Stimulated activated CD8-positive, alpha-beta memory T cell treated with anti-CD3 and anti-CD28 coated beads, Interleukin-12 subunit alpha, Interleukin-12 subunit beta, amount 100 ng/mL, for 24 hours (primary cell): ENCODE results near the gene HOMER1.

Experiments used
- DNase-seq: peaks from one replicate; pipeline ENCODE4 v3.0.0-alpha.2; 2020; ENCODE audit errors: extremely low read depth

The HOMER1 gene

DNA sequence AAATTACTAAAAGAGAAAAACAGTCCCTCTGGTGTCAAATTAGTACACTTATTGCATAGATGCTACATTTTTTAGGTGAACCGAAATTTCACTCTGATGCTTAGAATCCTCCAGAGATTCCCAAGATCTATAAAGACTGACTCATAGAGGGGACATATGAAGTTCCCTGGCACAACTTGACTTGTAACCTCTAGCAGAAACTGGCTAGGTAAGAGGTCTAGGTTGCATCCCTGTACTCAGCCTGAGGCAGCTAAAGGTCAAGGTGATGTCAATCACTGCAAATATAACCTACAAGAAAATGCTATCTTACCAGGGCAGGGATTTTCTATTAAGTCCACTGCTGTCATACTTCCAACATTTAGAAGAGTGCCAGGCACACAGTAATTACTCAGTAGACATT is 24.2 kb downstream of the HOMER1 start:
- DNase-seq = no peak

GRCh38 chr5:79488775-79489174 is 25.2 kb downstream of the HOMER1 start:
- DNase-seq = no peak

- DNase-seq = no peak
Measured at GRCh38 chr5:79488058-79488457, 25.9 kb downstream of the HOMER1 start.

DNA sequence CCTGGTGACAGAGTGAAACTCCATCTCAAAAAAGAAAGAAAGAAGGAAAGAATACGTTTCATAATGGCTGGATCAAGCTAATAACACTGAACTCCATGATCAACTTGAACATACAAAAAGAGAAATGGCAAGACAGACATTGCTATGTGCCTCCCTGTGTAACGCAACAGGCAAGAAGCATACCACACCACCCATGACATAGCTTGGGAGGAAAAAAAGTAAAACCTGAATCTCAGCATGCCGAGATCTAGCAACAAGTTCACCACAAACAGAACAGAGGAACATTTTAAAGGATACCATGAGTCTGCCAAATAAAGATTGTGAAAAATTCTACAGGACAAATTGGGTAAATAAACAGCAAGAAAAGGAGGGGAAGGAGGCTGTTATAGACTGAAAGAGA is 26.7 kb downstream of the HOMER1 start:
- DNase-seq = no peak

DNA sequence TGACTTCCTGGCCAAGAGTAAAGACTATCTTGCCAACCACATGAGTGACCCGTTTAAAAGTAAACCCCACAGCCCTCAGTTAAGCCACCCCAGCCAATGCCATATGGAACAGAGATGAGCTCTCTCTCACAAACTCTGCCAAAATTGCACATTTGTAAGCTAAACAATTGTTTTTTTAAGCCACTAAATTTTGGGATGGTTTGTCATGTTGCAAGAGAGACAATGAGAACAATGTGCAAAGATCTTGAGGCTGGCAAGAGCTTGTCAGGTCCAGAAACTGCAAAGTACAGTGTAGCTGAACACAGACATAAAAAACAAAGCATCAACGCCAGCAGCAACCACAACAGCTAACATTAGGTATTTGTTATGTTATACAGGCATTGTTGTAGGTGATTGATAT is 27.8 kb downstream of the HOMER1 start:
- no peak for DNase-seq

DNA sequence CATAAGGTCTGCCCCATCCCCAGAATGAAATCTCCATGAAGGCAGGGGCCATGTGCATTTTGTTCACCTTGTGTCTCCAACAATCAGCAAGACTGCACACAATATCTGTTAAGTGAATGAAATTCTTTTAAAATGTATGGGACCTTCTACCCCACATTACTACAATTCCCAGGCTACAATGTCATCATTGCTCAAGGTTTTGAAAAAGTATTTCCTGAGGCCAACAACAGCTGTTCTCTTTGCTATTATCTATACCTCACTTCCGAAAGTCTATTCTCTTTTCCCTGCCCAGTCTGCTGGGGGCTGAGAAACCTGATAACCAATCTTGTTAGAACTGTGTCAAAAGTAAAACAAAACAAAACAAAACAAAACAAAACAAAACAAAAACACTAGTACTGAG is 29.2 kb downstream of the HOMER1 start:
- no peak for DNase-seq

- no peak for DNase-seq
Measured at GRCh38 chr5:79481574-79481973, 32.4 kb downstream of the HOMER1 start.

DNA sequence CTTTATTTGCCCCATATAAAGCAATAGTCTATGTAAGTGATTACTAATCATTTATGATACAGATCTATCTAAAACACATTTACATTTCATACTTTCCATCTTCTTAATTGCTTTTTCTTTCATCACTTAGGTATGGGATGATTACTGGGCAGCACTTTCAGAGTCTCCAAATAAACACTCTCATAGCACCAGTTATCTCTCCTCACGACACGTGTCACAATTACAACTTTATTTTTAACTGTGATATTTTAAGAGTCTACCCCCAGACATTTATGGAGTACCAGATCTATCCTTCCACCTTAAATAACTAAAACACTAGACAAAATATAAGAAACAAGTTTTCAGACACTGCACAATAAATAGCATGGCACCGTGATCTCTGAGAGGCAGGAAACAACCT is 32.9 kb downstream of the HOMER1 start:
- DNase-seq = no peak

DNA sequence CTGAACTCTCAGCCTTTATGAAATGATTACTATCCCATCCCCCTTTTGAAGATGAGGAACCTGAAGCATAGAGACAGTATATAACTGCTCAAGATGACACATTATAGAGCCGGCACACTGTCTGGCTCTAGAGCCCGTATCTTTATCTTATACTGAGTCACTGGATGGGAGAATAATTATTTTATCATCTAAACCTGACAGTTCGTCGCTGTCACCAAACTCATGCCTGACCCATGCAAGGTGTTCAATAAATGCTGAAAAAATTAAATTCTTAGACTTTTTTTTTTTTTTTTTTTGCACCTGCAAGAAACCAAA is 38.8 kb downstream of the HOMER1 start:
- DNase-seq = no peak

GRCh38 chr5:79474367-79475151 is 39.4 kb downstream of the HOMER1 start:
- no peak for DNase-seq

- no peak for DNase-seq
Measured at GRCh38 chr5:79471556-79471955, 42.4 kb downstream of the HOMER1 start.

DNA sequence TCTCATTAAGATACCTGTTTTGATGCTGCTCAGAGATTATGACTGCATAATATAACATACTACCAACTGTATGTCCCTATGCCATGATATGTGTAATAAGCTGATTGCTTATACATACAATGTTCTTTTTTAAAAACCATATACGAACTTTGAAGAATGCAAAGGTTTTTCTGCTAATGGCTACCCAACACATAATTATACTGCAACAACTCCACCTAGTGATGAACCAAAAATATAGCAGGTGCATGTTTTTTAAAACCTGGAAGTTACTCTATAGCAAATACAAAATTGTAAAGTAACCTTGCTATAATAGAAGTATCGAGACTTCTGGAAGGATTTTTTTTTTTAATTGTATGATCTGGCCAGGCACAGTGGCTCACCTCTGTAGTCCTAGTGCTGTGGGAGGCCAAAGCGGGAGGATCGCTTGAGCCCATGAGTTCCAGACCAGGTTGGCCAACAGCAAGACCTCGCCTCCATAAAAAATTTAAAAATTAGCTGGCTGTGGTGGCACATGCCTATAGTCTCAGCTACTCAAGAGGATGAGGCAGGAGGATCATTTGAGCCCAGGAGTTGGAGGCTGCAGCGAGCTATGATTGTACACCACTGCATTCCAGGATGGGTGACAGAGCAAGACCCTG is 49.1 kb downstream of the HOMER1 start:
- no peak for DNase-seq

DNA sequence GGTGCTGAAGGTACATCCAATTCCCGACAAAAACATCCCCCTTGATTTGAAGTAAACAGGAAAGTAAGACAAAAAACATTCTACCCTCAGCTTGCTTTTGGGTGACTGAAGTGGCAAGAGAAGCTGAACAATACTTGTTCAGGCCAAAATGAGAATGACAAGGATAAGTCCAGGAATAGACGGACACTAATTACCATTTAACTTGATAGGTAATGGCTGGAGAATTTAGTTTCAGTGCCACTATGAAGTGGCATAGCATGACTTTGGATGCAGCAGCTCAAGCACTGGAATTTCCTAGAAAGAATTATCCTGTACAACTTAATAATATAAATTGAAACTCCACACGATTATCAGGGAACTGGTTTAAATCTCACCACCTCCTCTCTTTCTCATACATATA is 49.7 kb downstream of the HOMER1 start:
- DNase-seq = no peak

- DNase-seq = no peak
Measured at GRCh38 chr5:79459626-79460025, 54.3 kb downstream of the HOMER1 start.

DNA sequence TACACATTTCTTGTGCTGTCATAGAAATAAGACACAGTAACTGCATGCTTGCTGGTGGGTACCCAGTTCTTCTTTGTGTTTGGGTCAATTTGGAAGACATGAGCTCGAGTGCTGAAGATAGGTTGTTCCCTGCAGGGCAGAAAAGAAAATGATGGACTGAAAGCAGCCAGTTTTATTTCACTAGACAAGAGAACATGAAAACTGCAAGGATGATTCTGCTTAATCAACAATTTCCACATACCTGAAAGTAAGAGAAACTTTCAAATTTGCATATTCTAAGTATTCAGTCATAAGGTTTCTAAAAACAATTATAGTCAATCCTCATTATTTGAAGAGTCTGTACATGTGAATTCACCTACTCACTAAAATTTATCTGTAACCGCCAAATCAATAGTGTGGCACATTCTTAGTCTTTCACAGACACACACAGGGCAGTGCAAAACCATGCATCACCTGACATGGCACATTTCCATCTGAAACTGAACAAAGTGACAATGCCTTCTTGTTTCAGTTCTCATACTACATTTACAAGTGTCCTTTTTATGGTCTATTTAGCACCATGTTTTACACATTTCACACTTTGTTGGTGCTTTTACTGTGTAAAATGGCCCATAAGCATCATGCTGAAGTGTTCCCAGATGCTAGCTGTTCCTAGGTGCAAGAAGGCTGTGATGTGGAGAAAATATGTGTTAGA is 56.9 kb downstream of the HOMER1 start:
- DNase-seq = no peak

- DNase-seq = no peak
Measured at GRCh38 chr5:79456400-79456799, 57.5 kb downstream of the HOMER1 start.

DNA sequence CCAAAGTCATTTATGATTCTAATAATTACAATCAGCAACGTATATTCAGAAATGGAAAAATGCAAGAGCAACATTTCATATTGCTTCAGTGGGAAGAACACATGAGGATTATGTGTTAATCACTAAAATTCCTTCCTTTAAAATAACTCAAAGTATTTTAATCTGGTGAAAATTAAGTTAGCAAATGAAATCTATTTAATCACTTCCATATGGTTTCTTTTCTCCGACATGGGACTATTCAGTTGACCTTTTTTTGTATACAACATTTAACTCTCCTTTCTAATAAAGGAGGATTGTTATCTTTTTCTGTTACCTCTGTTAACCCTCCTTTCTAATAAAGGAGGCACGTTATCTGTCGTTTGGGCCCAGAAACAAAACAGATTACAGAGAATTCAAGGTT is 59.9 kb downstream of the HOMER1 start:
- DNase-seq = no peak

- no peak for DNase-seq
Measured at GRCh38 chr5:79448336-79448735, 65.6 kb downstream of the HOMER1 start.

DNA sequence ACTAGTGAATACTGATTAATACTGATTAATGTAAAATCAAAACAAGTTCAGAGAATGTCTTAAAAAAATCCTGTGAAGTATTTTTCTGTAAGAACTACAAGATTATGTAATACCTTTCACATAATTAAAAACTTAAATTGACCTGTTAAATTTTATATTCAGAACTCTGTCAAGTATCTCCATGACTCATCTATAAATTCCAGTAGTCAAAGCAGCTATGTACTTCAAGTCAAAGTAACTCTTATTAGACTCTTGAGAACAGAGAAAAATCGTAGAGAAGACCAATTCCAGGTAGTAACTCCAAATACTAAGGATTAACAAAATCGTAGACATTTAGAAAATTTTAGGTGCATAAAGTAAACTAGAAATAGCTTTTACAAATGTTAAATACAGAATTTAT is 77.1 kb downstream of the HOMER1 start:
- no peak for DNase-seq

DNA sequence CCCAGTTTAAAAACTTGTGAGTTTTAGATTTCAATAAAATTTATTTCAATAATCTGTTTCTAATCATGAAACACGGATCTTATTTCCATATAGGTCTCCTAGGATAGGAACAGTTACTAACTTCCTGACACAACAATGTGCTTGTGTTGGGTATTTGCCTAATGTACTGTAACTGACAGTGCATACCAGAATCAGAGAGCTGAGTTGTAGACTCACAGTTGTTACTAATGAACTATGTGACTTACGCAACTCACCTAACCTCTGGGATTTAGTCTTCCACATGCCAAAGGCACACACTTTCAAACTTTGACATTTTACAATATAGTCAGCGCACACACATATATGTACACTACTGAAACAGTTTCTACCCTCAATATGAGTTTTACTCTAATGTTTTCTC is 77.7 kb downstream of the HOMER1 start:
- no peak for DNase-seq

DNA sequence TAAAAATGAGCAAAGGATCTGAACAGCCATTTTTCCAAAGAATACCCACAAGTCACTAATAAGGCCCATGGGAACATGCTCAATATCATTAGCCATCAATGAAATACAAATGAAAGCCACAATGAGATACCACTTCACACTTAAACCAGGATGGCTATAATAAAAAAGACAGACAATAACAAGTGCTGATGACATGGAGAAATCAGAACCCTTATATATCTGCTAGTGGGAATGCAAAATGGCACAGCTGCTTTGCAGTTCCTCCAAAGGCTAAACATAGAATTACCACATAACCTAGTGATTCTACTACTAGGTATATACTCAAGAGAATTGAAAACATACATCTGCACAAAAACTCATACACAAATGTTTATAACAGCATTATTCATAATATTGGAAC is 83.7 kb downstream of the HOMER1 start:
- no peak for DNase-seq

GRCh38 chr5:79423296-79423695 is 90.6 kb downstream of the HOMER1 start:
- DNase-seq = no peak

- DNase-seq = no peak
Measured at GRCh38 chr5:79420248-79420647, 93.7 kb downstream of the HOMER1 start.
